Right lung (tissue), 10 donors: ENCODE measurements around the gene ADAMTS10. TPM values are rescaled to one million over a fixed set of nuclear protein-coding genes. Genes with fewer than 3 reads are reported as not detected.
"Not testable (repeated sequence)": the region's sequence is repeated elsewhere in the genome, so short reads cannot be mapped to it uniquely, and the experiment has no call there.

ENCODE experiments used
- DNase-seq, 2 donors: peaks; one replicate each; pipeline ENCODE4 v3.0.0-alpha.2; 2013
- long read RNA-seq, 8 donors: transcript quantifications; one replicate each; lab custom pipeline, GENCODE V29; 2026
- polyA plus RNA-seq, 5 donors: library from polyadenylated mRNA; unstranded; fragments of 120-200 nt; gene quantifications; one replicate each; pipeline versions ENCODE4 v1.2.1 to v1.2.3, GENCODE V29; 2013; ENCODE audit warnings: inconsistent platforms in 1 of 5, low replicate concordance in 1 of 5; ENCODE audit not compliant: insufficient read length in 5 of 5, insufficient read depth in 1 of 5

The ADAMTS10 gene
- 10 to 100 TPM; 46.0 to 71.3 (median 53.9) TPM for polyA plus RNA-seq
- long read RNA-seq, donor 1, partial matches to known transcripts, result 0 of 2 reads
- long read RNA-seq, donor 1, other reads (novel, unspliced or antisense), result 0 of 2 reads
- long read RNA-seq, donor 2, result 0 reads
- long read RNA-seq, donor 3, result 0 reads
- long read RNA-seq, donor 4, partial matches to known transcripts, result 0 of 2 reads
- long read RNA-seq, donor 4, other reads (novel, unspliced or antisense), result 0 of 2 reads
- long read RNA-seq, donor 5, result 0 reads
- long read RNA-seq, donor 6, partial matches to known transcripts, result 0 of 2 reads
- long read RNA-seq, donor 6, other reads (novel, unspliced or antisense), result 0 of 2 reads
- long read RNA-seq, donor 7, partial matches to known transcripts, result 0 of 1 reads
- long read RNA-seq, donor 7, other reads (novel, unspliced or antisense), result 0 of 1 reads
- long read RNA-seq, donor 8, partial matches to known transcripts, result 0 of 1 reads
- long read RNA-seq, donor 8, other reads (novel, unspliced or antisense), result 0 of 1 reads

DNA sequence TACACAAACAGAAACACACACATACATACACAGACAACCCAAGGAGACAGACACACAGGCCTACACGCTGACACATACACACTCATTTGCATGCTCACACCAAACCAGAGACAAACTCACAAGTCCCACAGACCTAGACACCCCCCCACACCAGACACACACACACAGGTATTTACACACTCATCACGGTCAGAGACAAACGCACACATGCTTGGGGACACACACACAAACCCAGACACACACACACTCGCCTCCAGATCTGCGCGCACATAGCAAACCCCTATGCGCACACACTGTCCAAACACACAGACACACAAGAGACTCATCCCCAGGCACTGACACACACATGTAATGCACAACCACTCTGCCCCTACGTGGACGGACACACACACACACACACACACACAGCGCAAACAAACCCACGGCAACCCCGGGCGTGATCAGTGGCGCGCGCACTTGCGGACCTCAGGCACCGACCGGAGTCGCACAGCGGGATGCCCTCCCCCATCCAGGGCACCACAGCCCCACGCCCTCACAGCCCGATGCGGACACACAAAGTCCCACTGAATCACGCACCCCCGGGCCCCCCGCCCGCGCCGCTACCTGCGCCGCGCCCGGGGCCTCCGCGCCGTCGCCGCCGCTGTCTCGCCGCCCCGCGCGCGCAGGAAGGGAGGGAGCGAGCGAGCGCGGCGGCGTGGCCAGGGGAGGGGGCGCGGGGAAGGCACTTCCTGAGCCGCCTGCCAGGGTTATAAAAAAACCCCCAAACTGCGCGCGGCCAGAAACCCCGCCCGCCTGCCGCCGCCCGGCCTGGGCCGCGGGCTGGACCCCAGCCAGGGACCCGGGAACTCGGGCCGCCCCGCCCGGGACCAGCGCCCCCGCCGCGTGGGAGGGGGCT lies at the start of gene ADAMTS10:
Gene ADAMTS10 (minus strand): TSS at position 675 of the 895 bp plus-strand sequence. CDS start 5,005 bp downstream, outside the sequence.
- peak in 1 of 2 donors; percentile 40 for DNase-seq

DNA sequence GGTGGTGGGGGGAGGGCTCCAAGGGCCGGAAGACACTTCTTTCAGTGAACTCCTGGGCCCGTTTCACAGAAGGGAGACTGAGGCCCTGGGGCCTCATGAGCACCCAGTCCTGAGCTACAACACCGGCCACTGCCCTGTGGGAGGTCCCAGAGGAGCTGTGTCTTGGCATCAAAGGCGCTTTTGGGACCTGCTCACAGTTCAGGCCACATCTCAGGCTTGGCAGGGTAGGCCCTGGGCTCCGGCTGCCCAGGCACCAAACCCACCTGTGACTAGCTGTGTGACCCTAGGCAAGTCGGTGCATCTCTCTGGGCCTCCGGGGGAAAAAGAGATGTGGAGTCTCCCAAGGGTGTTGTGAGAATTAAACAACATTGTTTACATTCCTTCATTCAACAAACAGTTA lies 49.4 kb upstream of the ADAMTS10 start:
- no peak for DNase-seq

DNA sequence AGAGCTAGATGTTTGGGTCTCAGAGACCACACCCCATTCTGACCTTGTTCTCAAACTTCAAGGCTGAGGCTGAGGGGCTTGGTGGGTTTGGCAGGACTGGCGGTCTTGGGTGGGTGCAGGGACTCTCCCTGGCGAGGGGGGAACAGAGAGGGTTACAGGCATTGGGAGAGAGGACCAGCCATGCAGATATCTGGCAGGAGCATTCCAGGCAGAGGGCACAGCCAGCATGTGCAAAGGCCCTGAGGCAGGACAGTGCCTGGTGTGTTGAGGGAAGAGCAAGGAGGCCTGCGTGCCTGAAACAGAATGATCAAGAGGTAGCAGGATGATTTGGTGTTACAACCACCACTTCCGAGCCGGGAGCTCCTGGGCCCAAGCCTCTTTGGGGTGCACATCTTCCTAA lies 47.4 kb upstream of the ADAMTS10 start:
- no peak for DNase-seq

DNA sequence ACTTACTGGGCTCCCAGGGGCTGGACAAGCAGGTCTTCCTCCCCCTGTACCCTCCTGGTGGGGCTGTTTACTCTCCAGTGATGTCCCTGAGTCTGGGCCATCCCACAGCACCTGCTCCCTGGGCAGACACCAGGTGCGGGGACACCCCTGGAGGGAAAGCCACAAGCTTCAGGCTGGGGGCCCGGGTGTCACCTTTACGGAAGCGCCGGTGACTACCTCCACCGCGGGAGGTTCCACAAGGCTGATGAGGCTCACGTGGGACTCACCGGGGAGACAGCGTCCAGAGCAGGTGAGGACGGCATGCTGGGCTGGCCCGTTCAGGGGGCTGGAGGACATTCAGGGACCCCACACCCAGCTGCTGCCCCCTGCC lies 44.8 kb upstream of the ADAMTS10 start:
- DNase-seq, result no peak

DNA sequence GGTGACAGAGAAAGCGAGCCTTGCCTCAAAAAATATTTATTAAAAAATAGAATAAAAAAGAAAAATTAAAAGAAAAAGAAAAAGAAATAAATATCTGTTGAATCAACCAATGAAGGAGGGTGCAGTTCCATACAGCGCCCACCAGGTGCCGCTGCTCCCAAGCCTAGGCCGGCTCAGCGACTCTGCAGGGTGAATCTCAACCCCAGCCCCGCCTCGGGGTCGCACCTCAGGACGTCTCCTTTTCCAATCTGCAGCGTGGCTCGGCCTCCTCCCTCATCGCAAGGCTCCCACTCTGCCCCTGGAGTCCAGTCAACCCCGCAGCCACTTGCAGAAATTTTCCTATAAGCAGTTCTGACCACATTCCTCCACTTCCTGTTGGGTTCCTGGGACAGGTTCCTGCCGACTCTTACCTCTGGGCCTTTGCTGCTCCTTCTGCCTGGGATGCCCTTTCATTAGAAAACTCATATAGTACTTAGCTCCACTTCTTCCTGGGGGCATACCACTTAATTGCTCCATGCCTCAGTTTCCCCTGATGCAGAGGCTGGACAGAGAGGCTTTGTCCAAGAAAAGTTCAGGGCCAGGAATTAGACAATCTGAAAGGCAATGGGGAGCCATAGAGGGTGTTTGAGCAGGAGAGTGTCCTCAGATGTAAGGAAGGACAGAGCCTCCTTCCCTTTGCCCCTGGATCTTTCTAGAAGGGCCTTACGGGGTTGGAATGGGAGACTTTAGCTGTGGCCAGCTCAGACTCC lies 44.2 kb upstream of the ADAMTS10 start:
- DNase-seq, result peak; percentile 27 to 31

DNA sequence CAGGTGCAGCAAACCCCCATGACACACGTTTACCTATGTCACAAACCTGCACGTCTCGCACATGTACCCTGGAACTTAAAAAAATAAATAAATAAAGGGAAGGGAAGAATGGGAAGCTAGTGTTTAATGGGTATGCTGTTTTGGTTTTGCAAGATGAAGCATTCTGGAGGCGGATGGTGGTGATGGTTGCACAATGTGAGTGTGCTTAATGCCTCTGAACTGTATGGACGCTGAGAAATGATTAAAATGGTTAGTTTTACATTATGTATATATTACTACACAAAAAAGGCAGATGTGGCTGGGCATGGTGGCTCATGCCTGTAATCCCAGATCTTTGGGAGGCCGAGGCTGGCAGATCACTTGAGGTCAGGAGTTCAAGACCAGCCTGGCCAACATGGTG lies 37.7 kb upstream of the ADAMTS10 start:
- DNase-seq, result no peak

DNA sequence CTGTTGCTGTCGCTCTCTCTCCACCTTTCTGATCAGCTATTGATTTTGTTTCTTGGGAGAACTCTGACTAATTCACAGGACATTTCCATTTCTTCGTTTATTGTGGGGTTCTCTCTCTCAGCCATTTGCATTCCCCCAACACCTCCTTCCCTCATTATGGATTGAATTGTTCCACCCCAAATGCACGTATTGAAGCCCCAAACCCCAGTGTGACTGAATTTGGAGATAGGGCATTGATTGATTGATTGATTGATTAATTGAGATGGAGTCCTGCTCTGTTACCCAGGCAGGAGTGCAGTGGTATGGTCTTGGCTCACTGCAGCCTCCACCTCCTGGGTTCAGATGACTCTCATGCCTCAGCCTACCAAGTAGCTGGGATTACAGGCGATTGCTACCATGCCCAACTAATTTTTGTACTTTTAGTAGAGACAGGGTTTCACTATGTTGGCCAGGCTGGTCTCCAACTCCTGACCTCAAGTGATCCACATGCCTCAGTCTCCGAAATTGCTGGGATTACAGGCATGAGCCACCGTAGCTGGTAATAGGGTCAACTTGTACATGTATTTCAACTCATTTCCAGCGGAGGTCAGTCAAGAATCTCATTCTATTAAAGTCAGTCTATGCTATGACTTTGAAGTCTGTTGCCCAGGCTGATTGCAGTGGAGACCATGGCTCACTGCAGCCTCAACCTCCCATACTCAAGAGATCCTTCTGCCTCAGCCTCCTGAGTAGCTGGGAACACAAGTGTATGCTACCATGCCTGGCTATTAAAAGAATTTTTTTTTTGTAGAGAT lies 33.5 kb upstream of the ADAMTS10 start:
- DNase-seq, result no peak

DNA sequence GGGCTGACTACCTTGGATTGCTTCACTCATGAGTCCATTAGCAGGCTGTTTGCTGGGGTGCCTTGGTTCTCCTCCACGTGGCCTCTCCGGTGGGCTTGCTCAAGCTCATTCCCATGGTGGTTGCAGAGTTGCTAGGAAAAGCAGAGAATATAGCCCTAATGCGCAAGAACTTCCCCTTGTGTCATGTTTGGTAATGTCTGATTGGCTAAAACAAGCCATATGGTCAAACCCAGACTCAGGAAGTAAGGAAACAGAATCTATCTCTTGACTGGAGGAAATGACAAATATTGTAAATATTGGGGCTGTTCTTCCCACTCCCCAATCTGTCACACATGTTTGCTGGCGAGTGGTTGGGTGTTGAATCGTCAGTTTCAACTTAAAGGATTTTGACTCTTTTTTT lies 32.0 kb upstream of the ADAMTS10 start:
- DNase-seq, result no peak

DNA sequence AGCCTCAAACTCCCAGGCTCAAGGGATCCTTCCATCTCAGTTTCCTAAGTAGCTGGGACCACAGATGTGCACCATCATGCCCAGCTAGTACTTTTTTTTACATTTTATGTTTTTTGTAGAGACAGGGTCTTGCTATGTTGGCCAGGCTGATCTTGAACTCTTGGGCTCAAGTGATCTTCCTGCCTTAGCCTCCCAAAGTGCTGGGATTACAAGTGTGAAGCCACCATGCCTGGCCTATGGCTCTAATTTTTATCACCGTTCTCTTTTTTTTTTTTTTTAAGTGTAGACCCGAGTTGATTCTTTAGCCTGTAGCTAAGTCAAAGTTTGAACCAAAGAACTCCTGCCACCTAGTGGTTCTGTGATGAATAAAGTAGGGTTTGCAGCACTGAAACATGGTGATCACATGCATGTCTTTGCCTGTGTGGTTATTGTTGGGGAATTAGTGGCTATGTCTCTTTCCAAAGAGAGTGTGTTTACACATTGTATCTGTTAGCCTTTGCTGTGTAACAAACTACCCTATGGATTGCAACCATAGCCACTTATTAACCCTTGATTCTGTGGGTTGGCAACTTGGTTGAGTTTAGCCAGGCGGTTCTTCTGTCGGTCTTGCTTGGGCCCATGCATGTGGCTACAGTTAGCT lies 31.5 kb upstream of the ADAMTS10 start:
- DNase-seq, result peak; percentile 8 to 23

DNA sequence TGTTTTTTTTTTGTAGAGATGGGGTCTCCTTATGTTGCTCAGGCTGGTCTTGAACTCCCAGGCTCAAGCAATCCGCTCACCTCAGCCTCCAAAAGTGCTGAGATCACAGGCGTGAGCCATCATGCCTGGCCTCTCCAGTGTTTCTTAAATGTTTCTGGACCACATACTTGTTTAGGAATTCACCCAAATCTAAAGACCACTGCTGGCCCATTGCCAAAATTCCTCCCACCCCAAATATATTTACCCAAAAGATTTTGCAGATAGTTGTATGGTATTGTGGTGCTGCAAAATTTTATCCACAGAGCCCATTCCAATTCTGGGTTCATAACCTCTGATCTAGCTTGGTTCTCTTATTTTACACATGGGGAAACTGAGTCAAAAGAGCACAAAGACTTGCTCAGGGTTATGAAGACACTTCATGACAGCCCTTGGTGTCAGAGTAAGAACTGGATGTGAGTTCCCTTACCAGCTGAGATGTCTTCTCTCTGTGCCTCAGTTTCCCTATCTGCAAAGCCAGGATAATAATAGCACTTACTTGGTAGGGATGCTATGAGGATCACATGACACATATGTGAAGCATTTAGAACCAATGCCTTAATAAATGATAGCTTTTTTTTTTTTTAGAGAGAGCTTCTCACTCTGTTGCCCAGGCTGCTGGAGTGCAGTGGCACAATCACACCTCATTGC lies 30.8 kb upstream of the ADAMTS10 start:
- no peak for DNase-seq

DNA sequence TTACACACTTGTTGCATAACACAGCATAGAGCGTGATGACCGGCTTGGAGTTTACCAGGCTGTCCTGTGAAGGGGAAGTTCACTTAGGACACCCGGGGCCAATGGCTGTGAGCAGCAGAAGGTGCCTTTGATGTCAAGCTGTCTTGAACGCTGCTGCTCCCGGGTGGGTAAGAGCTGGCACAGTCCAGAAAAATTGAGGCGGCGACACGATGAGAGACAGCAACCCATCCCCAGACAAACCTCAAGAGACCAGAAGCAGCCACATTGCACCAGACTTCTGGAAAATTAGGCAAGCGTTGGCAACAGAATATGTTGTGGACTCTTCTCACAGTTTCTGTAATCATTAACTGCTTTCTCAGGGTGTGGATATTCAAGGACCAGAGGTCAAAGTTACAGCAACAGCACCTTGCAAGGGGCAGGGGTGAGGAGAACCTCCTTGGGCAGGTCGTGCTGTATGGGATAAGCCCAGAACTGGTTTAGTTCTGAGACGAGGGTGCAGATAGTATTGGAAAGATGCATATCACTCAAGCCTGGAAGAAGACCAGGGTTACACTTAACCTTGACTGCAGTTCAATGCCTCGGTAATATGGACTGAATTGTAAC lies 30.0 kb upstream of the ADAMTS10 start:
- no peak for DNase-seq

DNA sequence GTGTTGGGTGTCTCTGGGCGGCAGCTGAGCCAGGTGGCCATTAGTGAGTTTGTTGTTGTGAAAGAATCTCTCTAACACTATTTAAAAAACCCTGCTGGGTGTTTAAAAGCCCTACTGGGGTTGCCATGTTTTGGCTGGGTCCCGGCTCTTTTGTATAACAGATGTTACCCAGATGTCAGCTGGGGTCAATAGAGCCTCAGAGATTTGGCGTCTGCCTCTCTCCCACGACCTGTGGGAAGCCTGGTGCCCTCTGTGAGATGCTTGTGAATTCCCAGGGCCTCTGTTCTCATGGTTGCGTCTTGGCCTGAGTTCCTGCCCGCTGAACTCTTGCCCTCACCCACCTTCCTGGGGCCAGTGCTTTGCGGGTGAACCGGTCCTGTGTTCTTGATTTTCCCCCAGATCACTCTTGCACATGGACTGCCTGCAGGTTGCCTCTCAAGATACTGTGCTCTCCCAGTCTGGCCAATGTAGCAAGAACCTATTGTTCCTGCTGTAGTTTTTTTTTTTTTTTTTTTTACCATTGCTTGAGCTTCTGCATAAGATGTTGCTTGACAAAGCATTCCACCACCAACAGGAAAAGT lies 29.4 kb upstream of the ADAMTS10 start:
- no peak for DNase-seq

DNA sequence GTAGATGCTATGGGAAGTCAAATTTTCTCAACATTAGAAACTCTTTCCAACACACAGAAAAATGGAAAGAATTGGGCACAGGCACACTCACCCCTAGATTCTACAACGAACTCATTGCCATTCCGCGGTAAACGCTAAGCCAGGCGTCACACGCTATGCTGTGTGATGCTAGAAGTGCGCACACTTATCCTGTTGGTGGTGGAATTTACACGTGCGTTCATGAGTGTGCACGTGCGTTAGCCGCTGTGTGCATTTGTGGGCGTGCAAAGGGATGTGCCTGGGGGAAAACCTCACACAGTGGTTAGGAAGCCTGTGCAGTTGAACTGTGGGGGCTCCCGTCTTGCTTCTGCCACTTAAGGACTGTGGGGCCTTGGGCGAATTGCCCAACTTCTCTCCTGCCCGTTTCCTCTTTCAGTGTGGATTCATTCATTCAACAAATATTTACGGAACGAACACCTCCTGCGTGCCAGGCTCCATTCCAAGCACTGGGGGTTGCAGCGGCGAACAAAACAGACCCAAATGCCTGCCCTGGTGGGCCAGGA lies 27.6 kb upstream of the ADAMTS10 start:
- DNase-seq, result peak in 1 of 2 donors; percentile 8

DNA sequence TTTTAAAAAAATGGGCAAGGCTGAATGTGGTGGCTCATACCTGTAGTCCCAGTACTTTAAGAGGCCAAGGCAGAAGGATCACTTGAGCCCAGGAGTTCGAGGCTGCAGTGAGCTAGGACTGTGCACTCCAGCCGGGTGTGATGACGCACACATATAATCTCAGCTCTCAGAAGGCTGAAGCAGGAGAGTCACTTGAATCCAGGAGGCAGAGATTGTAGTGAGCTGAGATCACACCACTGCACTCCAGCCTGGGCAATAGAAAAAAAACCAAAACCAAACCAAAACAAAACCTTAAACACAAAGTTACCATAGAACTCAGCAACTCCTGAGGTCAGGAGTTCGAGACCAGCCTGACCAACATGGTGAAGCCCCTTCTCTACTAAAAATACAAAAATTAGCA lies 26.6 kb upstream of the ADAMTS10 start:
- not testable (repeated sequence) for DNase-seq

DNA sequence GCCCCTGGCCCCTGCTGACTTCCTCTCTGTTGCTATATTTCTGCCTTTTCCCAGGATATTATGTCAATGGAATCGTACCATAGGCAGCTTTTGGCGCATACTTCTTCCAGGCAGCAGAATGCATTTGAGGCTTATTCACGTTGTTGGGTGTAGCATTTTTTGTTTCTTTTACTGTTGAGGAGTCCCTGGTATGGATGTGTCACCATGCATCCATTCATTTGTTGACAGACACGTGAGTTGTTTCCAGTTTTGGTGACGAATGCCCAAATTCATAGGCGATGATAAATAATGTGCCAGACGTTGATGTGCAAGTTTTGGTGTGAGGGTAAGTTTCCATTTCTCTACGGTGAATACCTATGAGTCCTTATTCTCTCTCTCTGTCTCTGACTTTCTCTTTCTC lies 24.9 kb upstream of the ADAMTS10 start:
- no peak for DNase-seq

DNA sequence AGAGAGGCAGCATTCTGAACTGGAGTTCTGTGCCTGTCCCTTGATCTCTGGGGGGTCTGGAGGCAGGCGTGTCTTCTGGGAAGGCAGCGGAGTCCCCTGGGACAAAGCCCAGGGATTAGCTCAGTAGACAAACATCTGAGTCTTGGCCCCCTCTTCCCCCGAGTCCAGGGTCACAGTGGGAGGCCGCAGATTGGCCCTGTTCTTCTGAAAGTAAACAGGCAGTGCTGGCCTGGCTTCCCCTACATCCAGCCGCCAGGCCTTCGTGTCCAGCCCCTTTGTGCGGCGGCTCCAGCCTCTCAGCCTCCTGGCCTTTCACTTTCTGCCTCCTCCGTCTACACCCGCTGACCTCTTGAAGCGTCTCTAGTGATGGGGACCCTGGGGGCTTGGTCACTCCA lies 20.9 kb upstream of the ADAMTS10 start:
- DNase-seq, result peak in 1 of 2 donors; percentile 52

DNA sequence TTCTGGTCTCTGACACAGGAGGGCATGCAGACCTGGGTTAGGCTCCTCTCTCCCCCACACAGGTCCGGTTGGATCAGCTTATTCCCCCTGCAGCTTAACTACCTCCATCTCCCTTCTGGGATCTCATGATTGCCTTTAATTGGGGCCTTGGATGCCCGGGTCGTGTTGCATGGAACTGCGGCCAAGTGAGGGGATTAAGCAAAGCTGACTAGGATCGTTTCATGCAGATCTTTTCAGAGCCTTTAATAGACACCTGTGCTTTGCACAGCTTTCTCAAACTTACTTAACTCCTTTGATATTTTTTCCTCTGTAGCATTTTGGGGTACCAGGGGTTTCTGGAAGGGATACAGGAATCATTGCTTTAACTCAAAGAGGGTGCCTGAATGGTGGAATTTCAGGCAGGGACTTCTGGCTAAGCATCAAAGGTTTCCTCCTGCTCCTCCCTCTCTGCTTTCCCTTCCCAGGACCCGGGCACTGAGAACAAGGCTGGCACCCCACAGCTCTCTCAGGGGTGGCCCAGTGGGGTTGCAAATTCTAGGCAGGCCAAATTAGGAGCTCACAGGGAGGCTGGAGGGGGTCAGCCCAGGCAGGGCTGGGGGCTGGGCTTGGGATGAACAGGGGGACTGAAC lies 20.4 kb upstream of the ADAMTS10 start:
- no peak for DNase-seq
